Fibroblast of lung (primary cell): ENCODE results near the gene PIP5KL1. TPM values are rescaled to one million over a fixed set of nuclear protein-coding genes. Genes with fewer than 3 reads are reported as not detected.

Experiments used
- DNase-seq, 2 donors: peaks; one replicate each; pipeline versions ENCODE4 v3.0.0 to v3.0.0-alpha.2; 2010; ENCODE audit warnings: low read depth in 2 of 2
- H2AFZ ChIP-seq: 2 replicates; pipeline ENCODE4 v1.5.1; 2012; ENCODE audit warnings: low read length, control low read depth, inconsistent platforms
- H3K27ac ChIP-seq: 2 replicates; pipeline ENCODE4 v1.5.1; 2011; ENCODE audit warnings: low read length, control low read depth; ENCODE audit not compliant: insufficient read depth
- H3K27me3 ChIP-seq: 2 replicates; pipeline ENCODE4 v1.5.1; 2011; ENCODE audit warnings: mild to moderate bottlenecking, low read length; ENCODE audit not compliant: control insufficient read depth, insufficient read depth
- H3K36me3 ChIP-seq: 2 replicates; pipeline ENCODE4 v1.5.1; 2011; ENCODE audit warnings: low read length; ENCODE audit not compliant: control insufficient read depth, insufficient read depth
- H3K4me1 ChIP-seq: 2 replicates; pipeline ENCODE4 v1.5.1; 2011; ENCODE audit warnings: low read length; ENCODE audit not compliant: control insufficient read depth, insufficient read depth; ENCODE audit errors: extremely low read depth
- H3K4me2 ChIP-seq: 2 replicates; pipeline ENCODE4 v1.5.1; 2011; ENCODE audit warnings: low read length, control low read depth; ENCODE audit not compliant: insufficient read depth; ENCODE audit errors: extremely low read depth
- H3K4me3 ChIP-seq, 4 experiments: fragments of 200-600 bp in 1 of 4; sonication (generic) in 1 of 4; replicated peaks in 1 of 4; 2 replicates each; pipeline ENCODE4 v1.5.1; 2011 to 2016; ENCODE audit warnings: low read length in 4 of 4, low read depth in 3 of 4, mild to moderate bottlenecking in 3 of 4, control low read depth in 2 of 4, inconsistent platforms in 1 of 4, mixed read lengths in 1 of 4; ENCODE audit not compliant: insufficient read depth in 1 of 4; ENCODE audit errors: control extremely low read depth in 1 of 4
- H3K79me2 ChIP-seq: 2 replicates; pipeline ENCODE4 v1.5.1; 2012; ENCODE audit warnings: mild to moderate bottlenecking, low read length, inconsistent platforms; ENCODE audit not compliant: control insufficient read depth, insufficient read depth
- H3K9ac ChIP-seq: 2 replicates; pipeline ENCODE4 v1.5.1; 2011; ENCODE audit warnings: mild to moderate bottlenecking, low read length, control low read depth; ENCODE audit not compliant: insufficient read depth
- H3K9me3 ChIP-seq: 2 replicates; pipeline ENCODE4 v1.5.1; 2012; ENCODE audit warnings: low read depth, low read length; ENCODE audit not compliant: control insufficient read depth, insufficient read depth
- H4K20me1 ChIP-seq: 2 replicates; pipeline ENCODE4 v1.5.1; 2011; ENCODE audit warnings: low read length; ENCODE audit not compliant: control insufficient read depth, insufficient read depth; ENCODE audit errors: extremely low read depth
- CTCF ChIP-seq, 2 donors: IDR thresholded peaks in 1 of 2; conservative IDR thresholded peaks in 1 of 2; 1 replicate in 1 of 2; 2 replicates in 1 of 2; pipeline ENCODE4 v1.5.1; 2011 to 2012; ENCODE audit warnings: low read length in 2 of 2, control low read depth in 1 of 2, inconsistent platforms in 1 of 2, low read depth in 1 of 2, mild to moderate bottlenecking in 1 of 2
- EZH2 ChIP-seq: IDR thresholded peaks from 2 replicates; pipeline ENCODE4 v1.5.1; 2012; ENCODE audit warnings: low read length, control low read depth, mild to moderate bottlenecking; ENCODE audit errors: missing control alignments
- polyA plus RNA-seq, 2 donors: library from polyadenylated mRNA; depleted of rRNA in 1 of 2; stranded (reverse) in 1 of 2; unstranded in 1 of 2; fragments of >200 nt; gene quantifications; 2 replicates each; pipeline ENCODE4 v1.2.1, GENCODE V29; 2011 to 2012; ENCODE audit warnings: missing spikeins in 1 of 2
- total RNA-seq: library from RNA; depleted of rRNA; stranded (reverse); fragments of >200 nt; gene quantifications from 2 replicates; pipeline ENCODE4 v1.2.1, GENCODE V29; 2014

The PIP5KL1 gene
- total and polyA plus RNA-seq, 2 donors (not counting 1 experiment from before 2014, with no cell fraction given), result 1.9 to 2.5 TPM

GRCh38 chr9:127944586-127945218 is 14.1 kb upstream of the PIP5KL1 start:
- H3K36me3 ChIP-seq, result peaks cover 12% of the 10 kb centered on the region
- H3K27me3 ChIP-seq, result no peaks in the 10 kb centered on the region
- no peaks in the 10 kb centered on the region for H4K20me1 ChIP-seq
- no peak for DNase-seq
- H3K4me3 ChIP-seq, result no peak overlapping the region
- H3K27ac ChIP-seq, result no peak overlapping the region
- no peaks in the 10 kb centered on the region for H3K79me2 ChIP-seq
- H3K9me3 ChIP-seq, result no peaks in the 10 kb centered on the region
- no peak overlapping the region for H2AFZ ChIP-seq
- no peak overlapping the region for H3K4me2 ChIP-seq
- H3K9ac ChIP-seq, result no peak overlapping the region
- H3K4me1 ChIP-seq, result no peaks in the 10 kb centered on the region
- TF ChIP-seq EZH2 (no peak), CTCF (conservative IDR thresholded peaks at IDR 0.05 in 1 of 2, IDR thresholded peaks at IDR 0.05 in 1 of 2; ENCODE audit: low read depth in 1 of 2, low read length in 2 of 2) (no peak)

- Histone ChIP-seq H3K4me2 (no peak overlapping the region), H4K20me1 (no peaks in the 10 kb centered on the region), H3K4me3 (no peak overlapping the region), H3K9me3 (no peaks in the 10 kb centered on the region), H3K36me3 (peaks cover 12% of the 10 kb centered on the region), H2AFZ (no peak overlapping the region), H3K27me3 (no peaks in the 10 kb centered on the region), H3K79me2 (no peaks in the 10 kb centered on the region), H3K4me1 (no peaks in the 10 kb centered on the region), H3K27ac (no peak overlapping the region), H3K9ac (no peak overlapping the region)
- TF ChIP-seq EZH2 (no peak), CTCF (conservative IDR thresholded peaks at IDR 0.05 in 1 of 2, IDR thresholded peaks at IDR 0.05 in 1 of 2; ENCODE audit: low read depth in 1 of 2, low read length in 2 of 2) (peak; percentile 89 to 92)
- DNase-seq, result peak; percentile 62 to 73
These were observed 13.2 kb upstream of the PIP5KL1 start for GRCh38 chr9:127943731-127944144.

GRCh38 chr9:127943011-127943662 is 12.6 kb upstream of the PIP5KL1 start:
- Histone ChIP-seq H3K4me2 (no peak overlapping the region), H3K9me3 (no peaks in the 10 kb centered on the region), H3K9ac (no peak overlapping the region), H3K4me1 (no peaks in the 10 kb centered on the region), H2AFZ (no peak overlapping the region), H3K79me2 (no peaks in the 10 kb centered on the region), H3K36me3 (peaks cover 12% of the 10 kb centered on the region), H3K4me3 (no peak overlapping the region), H3K27ac (no peak overlapping the region), H4K20me1 (no peaks in the 10 kb centered on the region), H3K27me3 (no peaks in the 10 kb centered on the region)
- TF ChIP-seq CTCF (conservative IDR thresholded peaks at IDR 0.05 in 1 of 2, IDR thresholded peaks at IDR 0.05 in 1 of 2; ENCODE audit: low read depth in 1 of 2, low read length in 2 of 2) (no peak), EZH2 (no peak)
- no peak for DNase-seq
